Caco-2 (cell line): ENCODE data around the gene KLF3. TPM values are rescaled to one million over a fixed set of nuclear protein-coding genes. Genes with fewer than 3 reads are reported as not detected.

Experiments used
- BruUV-seq: library from RNA; stranded (reverse); fragments of 400-500 nt; replicated peaks from 2 replicates; lab custom pipeline; 2021; lab: Mats Ljungman, UMichigan
- CTCF ChIA-PET: fragments of 300-600 bp; sonication (Branson Sonifier 250); formaldehyde crosslinking; loops from one replicate; lab custom pipeline; 2022; ENCODE audit warnings: antibody characterized with exemption; lab: Charles Lee
- POLR2A ChIA-PET: fragments of 300-600 bp; sonication (Branson Sonifier 250); formaldehyde crosslinking; loops from one replicate; lab custom pipeline; 2022; ENCODE audit warnings: antibody characterized with exemption; lab: Charles Lee
- DNase-seq, 2 experiments: peaks; one replicate each; pipeline versions ENCODE4 v3.0.0 to v3.0.0-alpha.2; 2020 to 2022
- H3K27me3 ChIP-seq: replicated peaks from 2 replicates; pipeline ENCODE4 v1.6.0; 2011; ENCODE audit warnings: low read length; ENCODE audit not compliant: control insufficient read depth, insufficient read depth
- H3K36me3 ChIP-seq: 2 replicates; pipeline ENCODE4 v1.5.1; 2011; ENCODE audit warnings: low read length; ENCODE audit not compliant: control insufficient read depth, insufficient read depth
- H3K4me1 ChIP-seq: fragments of 250-450 bp; sonication (Bioruptor Pico); 2 replicates; pipeline ENCODE4 v1.5.1; 2020; ENCODE audit warnings: mild to moderate bottlenecking
- H3K4me3 ChIP-seq: 2 replicates; pipeline ENCODE4 v1.5.1; 2011; ENCODE audit warnings: low read depth, mild to moderate bottlenecking, control low read depth, low read length
- H3K9me3 ChIP-seq: fragments of 250-450 bp; sonication (Bioruptor Pico); 2 replicates; pipeline ENCODE4 v1.5.1; 2020; ENCODE audit warnings: mild to moderate bottlenecking, moderate library complexity
- H3K27ac Mint-ChIP-seq: one replicate; pipeline ENCODE4 v1.8.0; 2022; ENCODE audit warnings: mixed read lengths; ENCODE audit not compliant: unreplicated experiment
- H3K27me3 Mint-ChIP-seq: one replicate; pipeline ENCODE4 v1.8.0; 2022; ENCODE audit warnings: mixed read lengths; ENCODE audit not compliant: insufficient read depth, unreplicated experiment
- H3K36me3 Mint-ChIP-seq: one replicate; pipeline ENCODE4 v1.8.0; 2022; ENCODE audit warnings: mild to moderate bottlenecking, mixed read lengths; ENCODE audit not compliant: insufficient read depth, unreplicated experiment
- H3K4me1 Mint-ChIP-seq: one replicate; pipeline ENCODE4 v1.8.0; 2022; ENCODE audit warnings: low read depth, mixed read lengths; ENCODE audit not compliant: unreplicated experiment
- H3K4me3 Mint-ChIP-seq: one replicate; pipeline ENCODE4 v1.8.0; 2022; ENCODE audit warnings: mild to moderate bottlenecking, moderate library complexity, mixed read lengths; ENCODE audit not compliant: unreplicated experiment
- H3K9me3 Mint-ChIP-seq: one replicate; pipeline ENCODE4 v1.8.0; 2022; ENCODE audit warnings: mixed read lengths; ENCODE audit not compliant: unreplicated experiment
- intact Hi-C: fragments of 100-400 bp; cut with micrococcal nuclease; formaldehyde crosslinking; loops from one replicate; pipeline ENCODE4 v1.10.0; 2022; ENCODE audit not compliant: unreplicated experiment
- total RNA-seq: library from RNA; stranded (reverse); gene quantifications from 2 replicates; pipeline ENCODE4 v1.2.3, GENCODE V29; 2022
- TF ChIP-seq, protein P1 (sequence below), 2 experiments: fragments of 200-600 bp in 1 of 2; IDR thresholded peaks; 1 replicate in 1 of 2; 2 replicates in 1 of 2; pipeline versions ENCODE4 v1.5.1 to v1.8.0; 2011 to 2022; ENCODE audit warnings: antibody characterized with exemption in 1 of 2, control low read depth in 1 of 2, inconsistent platforms in 1 of 2, low read depth in 1 of 2, low read length in 1 of 2, mild to moderate bottlenecking in 1 of 2, moderate library complexity in 1 of 2; ENCODE audit not compliant: insufficient read depth in 1 of 2, severe bottlenecking in 1 of 2, unreplicated experiment in 1 of 2

Gene KLF3
- total RNA-seq, 1 experiment from 2014 or later, result 34.8 TPM

DNA sequence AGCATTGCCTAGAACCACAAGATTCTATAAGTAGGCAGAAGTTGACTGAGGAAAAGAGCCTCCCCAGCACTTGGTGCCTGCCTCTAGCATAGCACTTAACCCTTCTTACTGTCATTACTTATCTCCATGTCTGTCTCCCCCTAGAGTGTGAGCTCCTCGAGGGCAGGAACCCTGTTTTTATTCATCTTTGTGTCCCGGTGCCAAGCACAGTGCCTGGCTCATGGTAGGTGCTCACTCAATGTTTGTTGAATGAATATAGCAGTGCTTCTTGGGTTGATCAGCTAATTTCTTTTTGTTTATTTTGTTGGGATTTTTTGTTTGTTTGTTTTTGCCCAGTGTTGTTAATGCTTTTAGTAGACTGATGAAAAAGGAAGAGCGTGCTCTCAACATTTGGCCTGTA lies 30.3 kb downstream of the KLF3 start:
- DNase-seq, result no peak
- ChIA-PET POLR2A (no interaction called here), CTCF (no interaction called here)
- H3K9me3 ChIP-seq, result no peaks in the 10 kb centered on the region
- H3K36me3 Mint-ChIP-seq, result peaks cover 78% of the 10 kb centered on the region
- H3K4me1 Mint-ChIP-seq, result no peaks in the 10 kb centered on the region
- no peak overlapping the region for H3K27ac Mint-ChIP-seq
- H3K4me3 Mint-ChIP-seq, result no peak overlapping the region
- H3K27me3 Mint-ChIP-seq, result no peaks in the 10 kb centered on the region
- H3K4me1 ChIP-seq, result no peaks in the 10 kb centered on the region
- H3K36me3 ChIP-seq, result peaks cover 7% of the 10 kb centered on the region
- intact Hi-C loops, result no loop called here
- no peaks in the 10 kb centered on the region for H3K27me3 ChIP-seq
- no peaks in the 10 kb centered on the region for H3K9me3 Mint-ChIP-seq
- BruUV-seq, result no TSS peak
- no peak overlapping the region for H3K4me3 ChIP-seq
- TF ChIP-seq, protein P1, sequence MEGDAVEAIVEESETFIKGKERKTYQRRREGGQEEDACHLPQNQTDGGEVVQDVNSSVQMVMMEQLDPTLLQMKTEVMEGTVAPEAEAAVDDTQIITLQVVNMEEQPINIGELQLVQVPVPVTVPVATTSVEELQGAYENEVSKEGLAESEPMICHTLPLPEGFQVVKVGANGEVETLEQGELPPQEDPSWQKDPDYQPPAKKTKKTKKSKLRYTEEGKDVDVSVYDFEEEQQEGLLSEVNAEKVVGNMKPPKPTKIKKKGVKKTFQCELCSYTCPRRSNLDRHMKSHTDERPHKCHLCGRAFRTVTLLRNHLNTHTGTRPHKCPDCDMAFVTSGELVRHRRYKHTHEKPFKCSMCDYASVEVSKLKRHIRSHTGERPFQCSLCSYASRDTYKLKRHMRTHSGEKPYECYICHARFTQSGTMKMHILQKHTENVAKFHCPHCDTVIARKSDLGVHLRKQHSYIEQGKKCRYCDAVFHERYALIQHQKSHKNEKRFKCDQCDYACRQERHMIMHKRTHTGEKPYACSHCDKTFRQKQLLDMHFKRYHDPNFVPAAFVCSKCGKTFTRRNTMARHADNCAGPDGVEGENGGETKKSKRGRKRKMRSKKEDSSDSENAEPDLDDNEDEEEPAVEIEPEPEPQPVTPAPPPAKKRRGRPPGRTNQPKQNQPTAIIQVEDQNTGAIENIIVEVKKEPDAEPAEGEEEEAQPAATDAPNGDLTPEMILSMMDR (IDR thresholded peaks at IDR 0.05; ENCODE audit: insufficient read depth in 1 of 2, low read depth in 1 of 2, low read length in 1 of 2, severe bottlenecking in 1 of 2, unreplicated experiment in 1 of 2), result no peak

DNA sequence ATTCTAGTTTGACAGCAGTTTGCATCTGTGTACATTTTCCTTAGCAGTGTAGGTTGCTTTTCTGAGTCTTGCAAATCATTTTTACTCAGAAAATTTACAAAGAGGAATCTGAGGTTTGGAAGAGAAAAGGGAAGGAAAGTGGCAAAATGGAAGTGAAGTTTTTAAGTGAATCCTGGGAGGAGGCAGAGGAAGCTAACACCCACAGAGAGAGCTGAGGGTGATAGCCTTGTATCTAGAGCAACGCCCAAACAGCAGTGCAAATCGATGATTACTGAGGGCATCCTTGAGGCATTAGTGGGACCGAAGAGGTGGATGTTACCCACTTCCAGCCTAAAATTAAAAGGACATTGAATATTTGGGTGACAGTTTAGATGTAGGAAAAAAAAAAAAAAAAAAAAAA lies 31.8 kb downstream of the KLF3 start:
- no peaks in the 10 kb centered on the region for H3K9me3 ChIP-seq
- no peak overlapping the region for H3K27ac Mint-ChIP-seq
- H3K4me3 Mint-ChIP-seq, result no peak overlapping the region
- no peaks in the 10 kb centered on the region for H3K4me1 ChIP-seq
- H3K4me1 Mint-ChIP-seq, result no peaks in the 10 kb centered on the region
- TF ChIP-seq, protein P1 (IDR thresholded peaks at IDR 0.05; ENCODE audit: insufficient read depth in 1 of 2, low read depth in 1 of 2, low read length in 1 of 2, severe bottlenecking in 1 of 2, unreplicated experiment in 1 of 2), result no peak
- ChIA-PET POLR2A (no interaction called here), CTCF (no interaction called here)
- no peak for DNase-seq
- H3K4me3 ChIP-seq, result no peak overlapping the region
- no peaks in the 10 kb centered on the region for H3K9me3 Mint-ChIP-seq
- H3K36me3 ChIP-seq, result peaks cover 3% of the 10 kb centered on the region
- H3K27me3 ChIP-seq, result no peaks in the 10 kb centered on the region
- H3K27me3 Mint-ChIP-seq, result no peaks in the 10 kb centered on the region
- H3K36me3 Mint-ChIP-seq, result peaks cover 64% of the 10 kb centered on the region
- BruUV-seq, result no TSS peak
- intact Hi-C loops, result no loop called here

DNA sequence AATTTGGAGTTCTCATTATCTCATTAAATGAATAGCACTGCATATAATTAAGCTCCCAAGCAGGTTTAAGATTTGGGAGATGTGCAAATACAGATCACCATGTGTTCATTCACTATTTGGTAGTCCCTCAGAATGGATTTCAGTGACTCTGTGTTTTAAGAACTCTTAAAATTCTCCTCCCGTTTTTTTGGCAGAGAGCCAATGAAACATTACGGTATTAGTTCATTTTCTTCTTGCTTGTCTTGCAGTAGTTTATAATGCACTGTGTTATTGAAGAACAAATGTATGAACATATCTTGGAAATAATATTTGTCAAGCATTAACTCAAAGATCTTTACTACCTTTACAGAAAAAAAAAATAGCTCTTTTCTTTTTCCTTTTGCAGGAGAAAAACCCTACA lies 32.7 kb downstream of the KLF3 start:
- Mint-ChIP-seq H3K4me3 (no peak overlapping the region), H3K4me1 (no peaks in the 10 kb centered on the region), H3K27ac (no peak overlapping the region), H3K36me3 (peaks cover 58% of the 10 kb centered on the region), H3K27me3 (no peaks in the 10 kb centered on the region), H3K9me3 (no peaks in the 10 kb centered on the region)
- POLR2A ChIA-PET, result no interaction called here
- BruUV-seq, result no TSS peak
- Histone ChIP-seq H3K4me3 (no peak overlapping the region), H3K36me3 (peaks cover 3% of the 10 kb centered on the region), H3K27me3 (no peaks in the 10 kb centered on the region), H3K4me1 (no peaks in the 10 kb centered on the region), H3K9me3 (no peaks in the 10 kb centered on the region)
- CTCF ChIA-PET, result no interaction called here
- DNase-seq, result no peak
- TF ChIP-seq, protein P1 (IDR thresholded peaks at IDR 0.05; ENCODE audit: insufficient read depth in 1 of 2, low read depth in 1 of 2, low read length in 1 of 2, severe bottlenecking in 1 of 2, unreplicated experiment in 1 of 2), result no peak
- intact Hi-C loops, result no loop called here
